H9 (cell line): ENCODE results near the gene PDIA2. TPM values are rescaled to one million over a fixed set of nuclear protein-coding genes. Genes with fewer than 3 reads are reported as not detected.

Source experiments
- DNase-seq: peaks from one replicate; pipeline ENCODE4 v3.0.0-alpha.2; 2017
- H2AFZ ChIP-seq: one replicate; pipeline ENCODE4 v1.6.1; 2013; ENCODE audit warnings: mild to moderate bottlenecking, low read length, control low read depth, moderate library complexity
- H2AK5ac ChIP-seq: 2 replicates; pipeline ENCODE4 v1.6.1; 2013; ENCODE audit warnings: low read length, control low read depth, mixed read lengths; ENCODE audit not compliant: insufficient read length
- H2BK120ac ChIP-seq: one replicate; pipeline ENCODE4 v1.6.1; 2013; ENCODE audit warnings: low read depth, mild to moderate bottlenecking, low read length, control low read depth, inconsistent platforms; ENCODE audit not compliant: poor library complexity, severe bottlenecking
- H2BK12ac ChIP-seq: 2 replicates; pipeline ENCODE4 v1.6.1; 2013; ENCODE audit warnings: low read length, control low read depth, mixed read lengths, low read depth; ENCODE audit not compliant: insufficient read length
- H2BK15ac ChIP-seq: 2 replicates; pipeline ENCODE4 v1.6.1; 2013; ENCODE audit warnings: low read depth, low read length, control low read depth
- H2BK20ac ChIP-seq: one replicate; pipeline ENCODE4 v1.6.1; 2013; ENCODE audit warnings: low read depth, mild to moderate bottlenecking, low read length, control low read depth, inconsistent platforms; ENCODE audit not compliant: poor library complexity, severe bottlenecking
- H2BK5ac ChIP-seq: 2 replicates; pipeline ENCODE4 v1.6.1; 2013; ENCODE audit warnings: low read length, control low read depth, mixed read lengths; ENCODE audit not compliant: insufficient read length
- H3K14ac ChIP-seq: 2 replicates; pipeline ENCODE4 v1.6.1; 2013; ENCODE audit warnings: low read length, control low read depth; ENCODE audit not compliant: insufficient read depth
- H3K18ac ChIP-seq: 2 replicates; pipeline ENCODE4 v1.6.1; 2013; ENCODE audit warnings: low read depth, mild to moderate bottlenecking, mixed read lengths, low read length, control low read depth; ENCODE audit not compliant: insufficient read length
- H3K23ac ChIP-seq: 2 replicates; pipeline ENCODE4 v1.6.1; 2013; ENCODE audit warnings: low read length, control low read depth, mixed read lengths, low read depth; ENCODE audit not compliant: insufficient read length
- H3K23me2 ChIP-seq: 2 replicates; pipeline ENCODE4 v1.6.1; 2013; ENCODE audit warnings: low read depth, mild to moderate bottlenecking, mixed read lengths, low read length, control low read depth; ENCODE audit not compliant: insufficient read length, poor library complexity, severe bottlenecking
- H3K27ac ChIP-seq: 2 replicates; pipeline ENCODE4 v1.5.1; 2013; ENCODE audit warnings: low read length, control low read depth, mixed read lengths, low read depth; ENCODE audit not compliant: insufficient read length
- H3K27me3 ChIP-seq: 2 replicates; pipeline ENCODE4 v1.6.1; 2013; ENCODE audit warnings: low read length, control low read depth, inconsistent platforms; ENCODE audit not compliant: insufficient read depth
- H3K4ac ChIP-seq: 2 replicates; pipeline ENCODE4 v1.6.1; 2013; ENCODE audit warnings: low read depth, mild to moderate bottlenecking, control low read depth, inconsistent platforms, low read length, moderate library complexity
- H3K4me1 ChIP-seq: 2 replicates; pipeline ENCODE4 v1.6.1; 2013; ENCODE audit warnings: low read length, control low read depth, inconsistent platforms; ENCODE audit not compliant: insufficient read depth
- H3K4me2 ChIP-seq: 2 replicates; pipeline ENCODE4 v1.6.1; 2013; ENCODE audit warnings: low read length, control low read depth, mixed read lengths; ENCODE audit not compliant: insufficient read length, insufficient read depth
- H3K56ac ChIP-seq: 2 replicates; pipeline ENCODE4 v1.6.1; 2013; ENCODE audit warnings: low read depth, mild to moderate bottlenecking, mixed read lengths, low read length, control low read depth; ENCODE audit not compliant: insufficient read length
- H3K79me1 ChIP-seq: 2 replicates; pipeline ENCODE4 v1.6.1; 2013; ENCODE audit warnings: low read depth, mild to moderate bottlenecking, moderate library complexity, low read length, control low read depth, inconsistent platforms; ENCODE audit not compliant: insufficient read depth, poor library complexity, severe bottlenecking
- H3K79me2 ChIP-seq: 2 replicates; pipeline ENCODE4 v1.6.1; 2013; ENCODE audit warnings: low read length, control low read depth, inconsistent platforms; ENCODE audit not compliant: insufficient read depth
- H3K9ac ChIP-seq: 2 replicates; pipeline ENCODE4 v1.6.1; 2013; ENCODE audit warnings: low read length, control low read depth, mixed read lengths; ENCODE audit not compliant: insufficient read length; ENCODE audit errors: extremely low read depth
- H3K9me3 ChIP-seq: one replicate; pipeline ENCODE4 v1.6.1; 2013; ENCODE audit warnings: low read depth, low read length, inconsistent platforms; ENCODE audit not compliant: control insufficient read depth
- H3T11ph ChIP-seq: one replicate; pipeline ENCODE4 v1.6.1; 2013; ENCODE audit warnings: mild to moderate bottlenecking, low read length, control low read depth, inconsistent platforms
- H4K20me1 ChIP-seq: one replicate; pipeline ENCODE4 v1.6.1; 2013; ENCODE audit not compliant: control insufficient read depth, insufficient read length, insufficient read depth
- H4K5ac ChIP-seq: 2 replicates; pipeline ENCODE4 v1.6.1; 2013; ENCODE audit warnings: low read depth, mild to moderate bottlenecking, mixed read lengths, low read length, control low read depth; ENCODE audit not compliant: insufficient read length
- H4K8ac ChIP-seq: replicated peaks from 2 replicates; pipeline ENCODE4 v1.6.1; 2013; ENCODE audit warnings: low read length, control low read depth, mixed read lengths, low read depth; ENCODE audit not compliant: insufficient read length
- H4K91ac ChIP-seq: 2 replicates; pipeline ENCODE4 v1.6.1; 2013; ENCODE audit warnings: low read depth, mild to moderate bottlenecking, moderate library complexity, mixed read lengths, low read length, control low read depth; ENCODE audit not compliant: insufficient read length
- H3K27ac Mint-ChIP-seq, 3 experiments: 2 replicates in 2 of 3; 3 replicates in 1 of 3; pipeline ENCODE4 v1.8.0; 2020 to 2021; ENCODE audit warnings: mixed read lengths in 3 of 3, mild to moderate bottlenecking in 1 of 3, moderate library complexity in 1 of 3
- H3K27me3 Mint-ChIP-seq: 2 replicates; pipeline ENCODE4 v1.8.0; 2021; ENCODE audit warnings: low read depth, mild to moderate bottlenecking, moderate library complexity, mixed read lengths
- H3K36me3 Mint-ChIP-seq, 3 experiments: 2 replicates in 2 of 3; 3 replicates in 1 of 3; pipeline ENCODE4 v1.8.0; 2020 to 2021; ENCODE audit warnings: low read depth in 3 of 3, mixed read lengths in 3 of 3; ENCODE audit not compliant: insufficient read depth in 1 of 3
- H3K4me1 Mint-ChIP-seq, 2 experiments: 2 replicates each; pipeline ENCODE4 v1.8.0; 2020; ENCODE audit warnings: mixed read lengths in 2 of 2
- H3K4me3 Mint-ChIP-seq, 2 experiments: 2 replicates in 1 of 2; 3 replicates in 1 of 2; pipeline ENCODE4 v1.8.0; 2020 to 2021; ENCODE audit warnings: mild to moderate bottlenecking in 2 of 2, mixed read lengths in 2 of 2, moderate library complexity in 1 of 2
- H3K9me3 Mint-ChIP-seq, 2 experiments: 2 replicates in 1 of 2; 3 replicates in 1 of 2; pipeline ENCODE4 v1.8.0; 2020; ENCODE audit warnings: mild to moderate bottlenecking in 2 of 2, mixed read lengths in 2 of 2, moderate library complexity in 1 of 2
- CTCF ChIP-seq: fragments of 200-600 bp; sonication (generic); conservative IDR thresholded peaks from 3 replicates; pipeline ENCODE4 v1.8.0; 2021; ENCODE audit warnings: antibody characterized with exemption, mild to moderate bottlenecking
- WGBS: extraction: QIAGEN DNeasy Blood & Tissue Kit; methylation state at CpG from one replicate; pipeline ENCODE4 v1.1.7; 2013; ENCODE audit warnings: missing lambda C conversion rate, low lambda C conversion rate, mixed read lengths; ENCODE audit not compliant: insufficient read length; ENCODE audit errors: extremely low coverage; 5-methylcytosine and 5-hydroxymethylcytosine counted together
- total RNA-seq: library from RNA; stranded (reverse); gene quantifications from 2 replicates; pipeline ENCODE4 v1.2.1, GENCODE V29; 2021

The PDIA2 gene
- total RNA-seq, 1 experiment from 2014 or later: 1.4 TPM

- no peak overlapping the region for H2BK20ac ChIP-seq
- H4K5ac ChIP-seq: no peak overlapping the region
- H3K27ac Mint-ChIP-seq: no peak overlapping the region
- H3K4me1 Mint-ChIP-seq: peaks cover 0 to 6% of the 10 kb centered on the region in 2 experiments; a peak in 1 of 4 replicates
- H3T11ph ChIP-seq: no peak overlapping the region
- no peak overlapping the region for H2BK15ac ChIP-seq
- no peak overlapping the region for H3K4me3 Mint-ChIP-seq
- no peak overlapping the region for H3K18ac ChIP-seq
- WGBS: no CpG with 5 or more reads among the region's 24 CpGs
- peaks cover 0 to 2% (median 0%) of the 10 kb centered on the region in 3 experiments; a peak in 1 of 7 replicates for H3K36me3 Mint-ChIP-seq
- H3K4me2 ChIP-seq: no peak overlapping the region
- H2AFZ ChIP-seq: no peak overlapping the region
- H3K9me3 Mint-ChIP-seq: no peaks in the 10 kb centered on the region; a peak in 1 of 5 replicates
- H4K91ac ChIP-seq: no peak overlapping the region
- no peak overlapping the region for H2BK5ac ChIP-seq
- no peak overlapping the region for H3K14ac ChIP-seq
- H3K23ac ChIP-seq: no peak overlapping the region
- H3K79me2 ChIP-seq: no peaks in the 10 kb centered on the region
- H3K27ac ChIP-seq: no peak overlapping the region
- no peaks in the 10 kb centered on the region for H3K79me1 ChIP-seq
- H3K9ac ChIP-seq: no peak overlapping the region
- no peaks in the 10 kb centered on the region for H3K4me1 ChIP-seq
- no peak for TF ChIP-seq CTCF
- H2BK12ac ChIP-seq: no peak overlapping the region
- no peaks in the 10 kb centered on the region for H4K20me1 ChIP-seq
- H2AK5ac ChIP-seq: no peak overlapping the region
- H3K56ac ChIP-seq: no peak overlapping the region
- no peak overlapping the region for H4K8ac ChIP-seq
- peak; percentile 36 for DNase-seq
- peaks cover 3% of the 10 kb centered on the region for H3K27me3 Mint-ChIP-seq
- H3K27me3 ChIP-seq: no peaks in the 10 kb centered on the region
- no peak overlapping the region for H2BK120ac ChIP-seq
- no peaks in the 10 kb centered on the region for H3K9me3 ChIP-seq
- no peak overlapping the region for H3K4ac ChIP-seq
- no peaks in the 10 kb centered on the region for H3K23me2 ChIP-seq
Observed at GRCh38 chr16:269061-269796, 13.7 kb upstream of the PDIA2 start.
